OCI-LY7 (cell line): ENCODE measurements around the gene ZNF439.

Source experiments
- EZH2phosphoT487 ChIP-seq: fragments of 200-600 bp; sonication (generic); IDR thresholded peaks from 2 replicates; pipeline ENCODE4 v1.6.1; 2018; ENCODE audit warnings: low read depth, borderline replicate concordance, mild to moderate bottlenecking, mixed run types, antibody characterized with exemption, low read length, moderate library complexity, mixed read lengths
- TF ChIP-seq, protein P1 (sequence below): fragments of 200-600 bp; sonication (generic); conservative IDR thresholded peaks from 2 replicates; pipeline ENCODE4 v1.5.1; 2014; ENCODE audit warnings: mild to moderate bottlenecking, antibody characterized with exemption, low read length, moderate library complexity, mixed read lengths

DNA sequence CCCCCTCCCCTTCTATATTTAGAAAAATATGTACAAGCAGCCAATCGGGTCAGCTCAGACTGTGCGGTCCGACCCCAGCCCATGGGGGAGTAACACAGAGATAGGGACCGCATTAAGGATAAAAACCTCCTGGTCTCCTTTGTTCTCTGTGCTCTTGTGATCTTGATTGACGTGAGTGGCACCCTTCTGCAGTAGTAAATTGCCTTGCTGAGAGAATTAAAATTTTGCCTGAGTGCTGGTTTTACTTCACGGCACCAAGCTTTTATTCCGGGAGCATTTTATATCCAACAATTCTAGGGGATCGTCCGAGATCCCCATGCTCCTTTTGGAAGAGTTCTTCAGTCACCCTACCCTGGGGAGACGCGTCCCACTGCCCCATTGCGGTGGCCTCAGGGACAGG, 32.1 kb downstream of the ZNF439 start:
- TF ChIP-seq, protein P1, sequence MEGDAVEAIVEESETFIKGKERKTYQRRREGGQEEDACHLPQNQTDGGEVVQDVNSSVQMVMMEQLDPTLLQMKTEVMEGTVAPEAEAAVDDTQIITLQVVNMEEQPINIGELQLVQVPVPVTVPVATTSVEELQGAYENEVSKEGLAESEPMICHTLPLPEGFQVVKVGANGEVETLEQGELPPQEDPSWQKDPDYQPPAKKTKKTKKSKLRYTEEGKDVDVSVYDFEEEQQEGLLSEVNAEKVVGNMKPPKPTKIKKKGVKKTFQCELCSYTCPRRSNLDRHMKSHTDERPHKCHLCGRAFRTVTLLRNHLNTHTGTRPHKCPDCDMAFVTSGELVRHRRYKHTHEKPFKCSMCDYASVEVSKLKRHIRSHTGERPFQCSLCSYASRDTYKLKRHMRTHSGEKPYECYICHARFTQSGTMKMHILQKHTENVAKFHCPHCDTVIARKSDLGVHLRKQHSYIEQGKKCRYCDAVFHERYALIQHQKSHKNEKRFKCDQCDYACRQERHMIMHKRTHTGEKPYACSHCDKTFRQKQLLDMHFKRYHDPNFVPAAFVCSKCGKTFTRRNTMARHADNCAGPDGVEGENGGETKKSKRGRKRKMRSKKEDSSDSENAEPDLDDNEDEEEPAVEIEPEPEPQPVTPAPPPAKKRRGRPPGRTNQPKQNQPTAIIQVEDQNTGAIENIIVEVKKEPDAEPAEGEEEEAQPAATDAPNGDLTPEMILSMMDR = no peak
- no peak for TF ChIP-seq EZH2phosphoT487
